Measurements from ENCODE around the gene RETREG1. TPM values are rescaled to one million over a fixed set of nuclear protein-coding genes. Genes with fewer than 3 reads are reported as not detected.

The RETREG1 gene
- total RNA-seq, 1 donor from 2014 or later: 2.9 TPM

GRCh38 chr5:16510098-16510497 lies 106.7 kb downstream of the RETREG1 start:
- H3K27ac ChIP-seq: no peak overlapping the region
- H3K27me3 ChIP-seq: no peaks in the 10 kb centered on the region
- H3K9me3 ChIP-seq: no peaks in the 10 kb centered on the region
- no peak for DNase-seq (ENCODE audit: low spot score in 2 of 2)
- no peaks in the 10 kb centered on the region for H3K36me3 ChIP-seq
- intact Hi-C loops (cut with DNase I): no loop called here
- peaks cover 0 to 3% of the 10 kb centered on the region in 2 donors for H3K4me1 ChIP-seq
- no peak overlapping the region for H3K4me3 ChIP-seq
- TF ChIP-seq CTCF (IDR thresholded peaks at IDR 0.05): no peak

- DNase-seq (ENCODE audit: low spot score in 2 of 2): no peak
- no peak for TF ChIP-seq CTCF (IDR thresholded peaks at IDR 0.05)
- Histone ChIP-seq H3K4me1 (peaks cover 0 to 3% of the 10 kb centered on the region in 2 donors), H3K4me3 (peak overlapping the region; percentile 23 to 39), H3K36me3 (no peaks in the 10 kb centered on the region), H3K27me3 (no peaks in the 10 kb centered on the region), H3K27ac (peak overlapping the region; percentile 35 to 65), H3K9me3 (no peaks in the 10 kb centered on the region)
- intact Hi-C loops (cut with DNase I): loop anchor here (5.0 kb wide), 1 partner anchor 38 kb away; no protein-coding TSS in a partner anchor
These were observed 107.9 kb downstream of the RETREG1 start for GRCh38 chr5:16508730-16509531.

GRCh38 chr5:16507716-16508115 lies 109.1 kb downstream of the RETREG1 start:
- Histone ChIP-seq H3K27me3 (no peaks in the 10 kb centered on the region), H3K9me3 (no peaks in the 10 kb centered on the region), H3K36me3 (no peaks in the 10 kb centered on the region), H3K4me1 (peaks cover 0 to 3% of the 10 kb centered on the region in 2 donors), H3K27ac (no peak overlapping the region), H3K4me3 (peak overlapping the region in 1 of 2 donors; percentile 39)
- intact Hi-C loops (cut with DNase I): loop anchor here (5.0 kb wide), 1 partner anchor 40 kb away; no protein-coding TSS in a partner anchor
- no peak for DNase-seq (ENCODE audit: low spot score in 2 of 2)
- no peak for TF ChIP-seq CTCF (IDR thresholded peaks at IDR 0.05)

GRCh38 chr5:16505904-16506303 lies 110.9 kb downstream of the RETREG1 start:
- no peak for TF ChIP-seq CTCF (IDR thresholded peaks at IDR 0.05)
- H3K4me1 ChIP-seq: peaks cover 0 to 3% of the 10 kb centered on the region in 2 donors
- no peak for DNase-seq (ENCODE audit: low spot score in 2 of 2)
- no peaks in the 10 kb centered on the region for H3K36me3 ChIP-seq
- H3K27ac ChIP-seq: no peak overlapping the region
- no peaks in the 10 kb centered on the region for H3K9me3 ChIP-seq
- intact Hi-C loops (cut with DNase I): loop anchor here (5.0 kb wide), 1 partner anchor 41 kb away; no protein-coding TSS in a partner anchor
- no peak overlapping the region for H3K4me3 ChIP-seq
- no peaks in the 10 kb centered on the region for H3K27me3 ChIP-seq

GRCh38 chr5:16505140-16505891 lies 111.5 kb downstream of the RETREG1 start:
- Histone ChIP-seq H3K27ac (no peak overlapping the region), H3K27me3 (no peaks in the 10 kb centered on the region), H3K36me3 (no peaks in the 10 kb centered on the region), H3K4me1 (peaks cover 0 to 3% of the 10 kb centered on the region in 2 donors), H3K4me3 (no peak overlapping the region), H3K9me3 (no peaks in the 10 kb centered on the region)
- no peak for DNase-seq (ENCODE audit: low spot score in 2 of 2)
- TF ChIP-seq CTCF (IDR thresholded peaks at IDR 0.05): no peak
- intact Hi-C loops (cut with DNase I): loop anchor here (5.0 kb wide), 1 partner anchor 42 kb away; no protein-coding TSS in a partner anchor
